ENCODE measurements around the gene NCOA6. TPM values are rescaled to one million over a fixed set of nuclear protein-coding genes. Genes with fewer than 3 reads are reported as not detected.
A peak's percentile ranks its signal among the peaks of the same experiment; 100 is the strongest.

The NCOA6 gene
- 10 to 100 TPM; 28.9 to 34.9 TPM for total RNA-seq

DNA sequence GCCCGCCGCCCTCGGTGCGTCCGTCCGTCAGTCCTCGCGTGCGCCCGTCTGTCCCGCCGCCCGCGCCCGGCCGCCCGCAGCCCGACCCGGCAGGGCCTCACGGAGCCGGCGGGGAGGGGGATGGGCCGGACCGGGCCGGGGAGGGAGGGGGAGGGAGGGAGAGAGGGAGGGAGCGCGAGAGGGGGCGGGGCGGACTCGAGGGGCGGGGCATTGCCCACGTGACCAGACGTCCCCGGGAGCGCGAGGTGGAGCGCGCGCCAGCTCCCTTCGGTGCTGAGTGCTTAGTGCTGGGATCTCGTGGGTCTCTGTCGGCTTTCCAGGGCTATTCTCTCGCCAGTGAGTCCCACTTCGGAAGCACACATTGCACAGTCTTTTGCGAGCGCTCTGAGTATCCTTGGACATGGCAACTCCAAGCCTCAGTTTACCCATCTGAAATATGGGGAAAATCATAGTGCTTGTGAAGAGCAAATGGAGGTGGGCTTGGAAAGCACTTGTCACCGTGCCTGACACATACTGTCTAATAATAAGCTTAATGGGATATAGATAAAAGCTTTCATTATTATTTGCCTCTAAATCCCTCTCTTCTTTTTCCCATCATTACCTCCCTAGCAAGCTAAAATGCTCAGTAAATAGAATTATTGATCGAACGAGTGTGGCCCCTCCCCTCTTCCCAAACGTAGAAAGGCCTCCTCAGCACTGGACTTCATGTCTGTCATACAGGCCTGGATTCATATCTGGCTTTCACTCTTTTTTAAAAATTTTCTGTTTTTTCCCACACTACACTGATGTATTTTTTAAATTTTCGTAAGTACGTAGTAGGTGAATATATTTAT is at the start of gene NCOA6:
TSS of gene NCOA6 (minus strand) at position 122 of the 833 bp plus-strand sequence. CDS start 43,296 bp downstream, outside the sequence.
- H3K9me3 Mint-ChIP-seq: no peaks in the 10 kb centered on the region
- H3K4me1 Mint-ChIP-seq (ENCODE audit: low read depth): peaks cover 35% of the 10 kb centered on the region
- no peaks in the 10 kb centered on the region for H3K27me3 Mint-ChIP-seq (ENCODE audit: low read depth)

DNA sequence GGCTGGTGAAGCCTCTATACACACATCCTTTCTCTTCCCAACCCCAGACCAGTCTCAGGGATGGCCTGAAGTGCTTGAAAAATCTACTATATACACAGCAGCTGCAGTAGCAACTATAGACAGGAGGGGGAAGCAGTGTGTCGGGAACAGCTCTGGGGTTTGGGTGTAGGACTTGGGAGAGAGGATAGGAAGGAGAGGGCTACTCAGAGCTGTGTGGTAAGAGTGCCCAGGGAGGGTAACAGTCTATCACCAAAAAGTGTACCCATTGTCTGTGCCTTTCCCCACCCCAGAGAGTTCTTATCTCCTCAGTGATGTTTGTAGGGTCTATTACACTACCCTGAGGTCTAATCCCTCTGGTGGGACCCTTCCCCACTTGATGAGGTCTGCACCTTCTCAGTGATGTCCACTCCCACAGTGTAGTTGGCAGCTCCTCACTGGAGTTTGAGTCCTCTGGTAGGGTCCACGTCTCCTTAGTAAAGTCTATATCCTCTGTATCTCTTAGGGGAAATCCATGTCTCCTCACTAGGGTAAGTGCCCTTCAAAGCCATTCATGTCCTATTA is 48.7 kb upstream of the NCOA6 start:
- Mint-ChIP-seq H3K36me3 (ENCODE audit: insufficient read depth in 2 of 2) (peaks cover 0 to 2% of the 10 kb centered on the region in 2 donors), H3K27ac (no peak overlapping the region), H3K27me3 (ENCODE audit: low read depth) (peaks cover 7% of the 10 kb centered on the region), H3K4me1 (ENCODE audit: low read depth) (peaks cover 61% of the 10 kb centered on the region), H3K9me3 (no peaks in the 10 kb centered on the region), H3K4me3 (peak overlapping the region; percentile 92 to 93)
- peak; percentile 12 to 23 for ATAC-seq (replicated peaks in 1 of 2)
- peak; percentile 68 to 75 for DNase-seq

More for the DNA sequence above, at the start of gene NCOA6:
- peak within 1 kb of the TSS; percentile 95 to 96 for H3K4me3 Mint-ChIP-seq
- H3K36me3 Mint-ChIP-seq (ENCODE audit: insufficient read depth in 2 of 2): peaks cover 0 to 2% of the 10 kb centered on the region in 2 donors
- H3K27ac Mint-ChIP-seq: peak within 1 kb of the TSS; percentile 95
- DNase-seq (peak; percentile 83), ATAC-seq (replicated peaks in 1 of 2) (peak; percentile 72)

DNA sequence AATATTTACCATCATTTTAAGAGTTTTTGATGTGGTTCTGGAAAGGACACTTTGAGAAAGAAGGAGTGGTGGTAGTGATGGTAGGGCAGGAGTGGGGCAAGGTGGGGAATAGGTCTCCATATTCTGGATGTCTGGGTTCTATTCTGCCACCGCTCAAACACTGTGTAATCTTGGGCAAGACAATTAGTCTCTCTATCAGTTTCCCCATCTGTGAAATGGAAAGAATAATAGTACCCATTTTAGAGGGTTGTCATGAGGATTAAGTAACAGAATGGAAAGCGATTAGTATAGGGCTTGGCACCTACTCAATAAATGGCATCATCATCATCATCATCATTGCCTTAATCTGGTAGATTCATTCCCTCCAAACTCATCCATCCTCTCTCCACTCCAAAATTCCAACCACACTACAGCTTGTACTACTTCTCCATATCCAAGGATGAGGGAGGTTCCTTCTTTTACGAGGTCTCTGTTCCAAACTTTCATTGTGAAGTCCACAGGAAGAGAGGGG is 48.2 kb upstream of the NCOA6 start:
- peaks cover 0 to 2% of the 10 kb centered on the region in 2 donors for H3K36me3 Mint-ChIP-seq (ENCODE audit: insufficient read depth in 2 of 2)
- H3K4me3 Mint-ChIP-seq: peak overlapping the region; percentile 92 to 93
- DNase-seq: no peak
- no peaks in the 10 kb centered on the region for H3K9me3 Mint-ChIP-seq
- ATAC-seq (replicated peaks in 1 of 2): no peak
- H3K27me3 Mint-ChIP-seq (ENCODE audit: low read depth): peaks cover 7% of the 10 kb centered on the region
- H3K27ac Mint-ChIP-seq: peak overlapping the region; percentile 66
- H3K4me1 Mint-ChIP-seq (ENCODE audit: low read depth): peaks cover 61% of the 10 kb centered on the region

DNA sequence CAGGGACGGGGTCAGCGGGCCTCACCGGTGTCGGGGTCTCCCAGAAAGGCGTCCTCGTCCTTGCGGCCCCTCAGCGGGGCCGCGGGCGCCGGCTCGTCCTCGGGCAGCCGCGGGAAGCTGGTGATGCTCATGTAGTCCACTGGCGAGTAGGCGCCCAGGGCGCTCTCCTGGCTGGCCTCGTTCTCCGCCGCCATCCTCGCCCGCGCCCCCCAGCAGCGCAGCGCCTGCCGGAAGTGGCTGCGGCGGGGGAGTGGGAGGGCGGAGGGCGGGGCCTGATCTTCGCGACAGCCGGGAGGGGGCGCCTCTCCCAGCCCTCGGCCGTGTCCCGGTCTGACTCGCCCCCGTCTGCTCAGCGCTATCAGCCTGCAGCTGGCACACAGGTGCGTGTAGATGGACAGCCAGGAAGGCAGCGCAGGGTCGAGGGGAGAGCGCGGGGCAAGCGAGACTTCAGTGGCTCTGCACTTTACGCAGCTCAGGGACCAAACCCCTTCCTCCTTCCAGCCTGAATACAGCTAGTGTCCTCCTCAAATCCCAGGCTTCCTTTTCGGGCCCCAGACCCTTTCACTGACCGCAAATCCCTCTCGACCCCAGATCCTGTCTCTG is 47.3 kb upstream of the NCOA6 start, which contains the start of gene GGT7:
TSS of gene GGT7 (minus strand) at position 235 of the 603 bp plus-strand sequence. CDS start at position 194, 41 bp downstream.
- H3K36me3 Mint-ChIP-seq (ENCODE audit: insufficient read depth in 2 of 2): peaks cover 0 to 2% of the 10 kb centered on the region in 2 donors
- H3K27ac Mint-ChIP-seq: peak within 1 kb of the TSS; percentile 66
- peaks cover 61% of the 10 kb centered on the region for H3K4me1 Mint-ChIP-seq (ENCODE audit: low read depth)
- H3K9me3 Mint-ChIP-seq: no peaks in the 10 kb centered on the region
- peak; percentile 91 to 94 for DNase-seq
- peak; percentile 70 to 75 for ATAC-seq (replicated peaks in 1 of 2)
- H3K27me3 Mint-ChIP-seq (ENCODE audit: low read depth): peaks cover 7% of the 10 kb centered on the region
- H3K4me3 Mint-ChIP-seq: peak within 1 kb of the TSS; percentile 92 to 93

DNA sequence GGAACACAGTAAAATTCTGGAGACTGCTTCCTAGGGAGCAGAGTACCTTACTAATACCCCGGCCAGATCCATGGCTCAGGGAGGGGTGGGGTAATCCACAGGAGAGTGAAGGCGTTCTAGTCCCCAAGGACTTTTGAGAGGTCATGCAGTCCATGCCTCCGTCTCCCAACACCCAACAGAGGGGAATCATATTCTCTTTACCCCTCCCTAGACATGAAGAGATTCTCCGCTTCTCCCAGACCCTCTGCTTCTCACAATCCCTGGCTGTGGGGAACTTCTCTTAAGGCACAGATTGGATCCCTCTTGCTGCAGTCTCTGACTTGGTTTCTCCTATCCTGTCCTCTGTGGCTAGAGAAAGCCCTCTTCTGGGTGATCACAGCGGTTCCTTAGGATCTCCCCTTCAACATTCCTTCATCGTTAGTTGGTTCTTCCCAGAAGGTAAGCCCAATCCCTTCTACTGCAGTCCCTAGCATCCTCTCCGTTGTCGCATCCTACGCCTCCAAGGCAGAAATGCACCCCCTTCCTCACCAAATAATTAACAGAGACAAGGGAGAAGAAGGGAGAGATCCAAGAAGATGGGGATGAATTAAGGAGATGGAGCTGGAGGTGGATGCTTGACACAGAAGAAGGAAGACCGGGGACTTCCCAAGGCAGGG is 46.6 kb upstream of the NCOA6 start:
- Mint-ChIP-seq H3K36me3 (ENCODE audit: insufficient read depth in 2 of 2) (peaks cover 0 to 2% of the 10 kb centered on the region in 2 donors), H3K9me3 (no peaks in the 10 kb centered on the region), H3K4me3 (peak overlapping the region; percentile 92 to 93), H3K27ac (peak overlapping the region; percentile 19), H3K27me3 (ENCODE audit: low read depth) (peaks cover 7% of the 10 kb centered on the region), H3K4me1 (ENCODE audit: low read depth) (peaks cover 58% of the 10 kb centered on the region)
- ATAC-seq (replicated peaks in 1 of 2): no peak
- no peak for DNase-seq

DNA sequence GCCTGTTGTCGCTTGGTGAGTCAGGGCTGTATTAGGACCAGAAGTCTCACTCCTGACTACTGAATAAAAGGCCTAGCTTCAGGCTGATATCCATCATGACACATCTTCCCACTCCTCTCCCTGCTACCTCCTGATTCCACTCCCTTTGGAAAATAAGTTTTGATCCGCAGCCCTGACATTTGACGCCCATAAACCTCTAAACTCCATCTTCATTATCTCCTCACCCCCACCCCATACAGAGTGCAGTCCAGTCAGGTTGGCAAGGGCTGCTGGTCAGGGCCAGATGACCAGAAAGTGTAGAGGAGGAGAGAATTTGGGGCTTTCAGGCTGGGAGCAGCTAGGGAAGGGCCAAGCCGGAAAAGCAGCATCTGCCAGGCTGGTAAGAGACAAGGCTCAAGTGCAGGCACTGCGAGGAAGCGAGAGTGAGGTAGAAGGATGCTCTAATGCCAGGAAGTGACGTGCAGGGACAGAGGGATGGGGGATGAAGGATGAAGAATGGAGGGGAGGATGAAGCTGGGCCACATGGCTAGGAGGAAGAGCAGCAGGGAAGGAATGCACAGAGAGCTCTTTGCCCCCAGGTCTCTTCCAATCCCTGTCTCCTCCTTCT is 46.0 kb upstream of the NCOA6 start:
- H3K4me1 Mint-ChIP-seq (ENCODE audit: low read depth): peaks cover 54% of the 10 kb centered on the region
- H3K36me3 Mint-ChIP-seq (ENCODE audit: insufficient read depth in 2 of 2): no peaks in the 10 kb centered on the region
- ATAC-seq (replicated peaks in 1 of 2) (no peak), DNase-seq (no peak)
- H3K9me3 Mint-ChIP-seq: no peaks in the 10 kb centered on the region
- peaks cover 7% of the 10 kb centered on the region for H3K27me3 Mint-ChIP-seq (ENCODE audit: low read depth)
- H3K4me3 Mint-ChIP-seq: peak overlapping the region; percentile 92 to 93
- H3K27ac Mint-ChIP-seq: no peak overlapping the region

DNA sequence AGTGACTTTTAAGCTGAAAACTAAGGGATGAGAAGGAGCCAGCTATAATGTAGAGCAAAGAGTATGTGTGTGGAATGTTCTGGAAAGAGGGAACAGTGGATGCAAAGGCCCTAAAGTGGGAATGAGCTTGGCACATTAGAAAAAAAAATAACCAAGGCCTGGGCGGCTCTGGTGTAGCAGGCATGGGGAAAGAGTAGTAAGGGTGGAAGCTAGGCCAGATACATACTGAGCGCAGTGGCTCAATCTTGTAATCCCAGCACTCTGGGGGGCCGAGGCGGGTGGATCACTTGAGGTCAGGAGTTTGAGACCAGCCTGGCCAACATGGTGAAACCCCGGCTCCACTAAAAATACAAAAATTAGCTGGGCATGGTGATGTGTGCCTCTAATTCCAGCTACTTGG is 38.8 kb upstream of the NCOA6 start:
- no peak for ATAC-seq (replicated peaks in 1 of 2)
- H3K9me3 Mint-ChIP-seq: no peaks in the 10 kb centered on the region

DNA sequence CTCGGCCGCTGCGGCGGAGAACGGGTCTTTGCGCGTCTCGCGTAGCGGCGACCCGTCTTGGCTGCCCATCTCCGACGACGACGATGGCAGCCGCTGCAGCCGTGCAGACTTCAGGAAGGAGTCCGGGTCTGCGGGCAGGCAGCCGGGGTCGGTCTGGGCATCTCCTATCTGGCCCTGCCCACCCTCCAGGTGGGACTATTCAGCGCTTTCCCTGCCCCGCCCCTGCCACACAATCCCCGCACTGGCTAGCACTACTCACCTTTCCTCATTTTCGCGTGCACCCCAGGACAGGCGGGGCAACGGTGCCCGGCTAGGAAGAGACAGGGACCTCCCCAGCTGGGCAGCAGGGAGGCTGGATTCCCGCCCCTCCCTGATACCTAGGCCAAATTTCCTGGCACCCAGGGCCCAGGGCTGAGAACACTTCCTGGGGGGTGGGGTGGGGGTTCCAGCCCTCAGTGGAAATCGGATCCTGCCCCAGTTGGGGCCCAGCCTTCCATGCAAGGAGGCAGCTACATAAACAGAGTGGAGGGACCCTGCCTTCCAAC is 38.0 kb upstream of the NCOA6 start:
- ATAC-seq (replicated peaks in 1 of 2) (no peak), DNase-seq (no peak)
- Mint-ChIP-seq H3K36me3 (ENCODE audit: insufficient read depth in 2 of 2) (peaks cover 0 to 2% of the 10 kb centered on the region in 2 donors), H3K4me3 (no peak overlapping the region), H3K9me3 (no peaks in the 10 kb centered on the region), H3K27me3 (ENCODE audit: low read depth) (no peaks in the 10 kb centered on the region), H3K4me1 (ENCODE audit: low read depth) (no peaks in the 10 kb centered on the region), H3K27ac (no peak overlapping the region)

More for the DNA sequence above, 38.8 kb upstream of the NCOA6 start:
- Mint-ChIP-seq H3K36me3 (ENCODE audit: insufficient read depth in 2 of 2) (peaks cover 0 to 2% of the 10 kb centered on the region in 2 donors), H3K27ac (no peak overlapping the region), H3K4me1 (ENCODE audit: low read depth) (peaks cover under 1% of the 10 kb centered on the region), H3K27me3 (ENCODE audit: low read depth) (no peaks in the 10 kb centered on the region), H3K4me3 (no peak overlapping the region)
- no peak for DNase-seq

DNA sequence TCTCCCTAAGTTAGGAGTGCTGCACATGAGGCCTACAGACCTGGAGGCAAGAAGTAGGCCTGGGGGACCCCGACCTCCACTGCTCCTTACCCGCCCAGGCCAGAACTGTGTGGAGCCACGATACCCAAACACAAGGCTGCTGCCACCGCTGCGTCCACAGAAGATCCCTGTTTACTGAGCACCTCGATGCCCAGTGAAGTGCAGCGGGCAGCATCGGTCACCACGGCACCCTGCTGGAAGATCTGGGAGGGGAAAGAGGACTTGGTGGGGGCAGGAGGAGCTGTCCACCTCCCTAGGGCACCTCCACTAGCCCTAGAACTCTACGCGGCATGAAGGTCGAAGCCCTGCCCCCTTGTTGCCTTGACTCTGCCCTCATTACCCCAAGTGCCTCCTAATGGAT is 37.3 kb upstream of the NCOA6 start:
- Mint-ChIP-seq H3K27ac (no peak overlapping the region), H3K36me3 (ENCODE audit: insufficient read depth in 2 of 2) (peaks cover 0 to 2% of the 10 kb centered on the region in 2 donors), H3K27me3 (ENCODE audit: low read depth) (no peaks in the 10 kb centered on the region), H3K9me3 (no peaks in the 10 kb centered on the region), H3K4me3 (no peak overlapping the region), H3K4me1 (ENCODE audit: low read depth) (no peaks in the 10 kb centered on the region)
- no peak for DNase-seq
- no peak for ATAC-seq (replicated peaks in 1 of 2)

DNA sequence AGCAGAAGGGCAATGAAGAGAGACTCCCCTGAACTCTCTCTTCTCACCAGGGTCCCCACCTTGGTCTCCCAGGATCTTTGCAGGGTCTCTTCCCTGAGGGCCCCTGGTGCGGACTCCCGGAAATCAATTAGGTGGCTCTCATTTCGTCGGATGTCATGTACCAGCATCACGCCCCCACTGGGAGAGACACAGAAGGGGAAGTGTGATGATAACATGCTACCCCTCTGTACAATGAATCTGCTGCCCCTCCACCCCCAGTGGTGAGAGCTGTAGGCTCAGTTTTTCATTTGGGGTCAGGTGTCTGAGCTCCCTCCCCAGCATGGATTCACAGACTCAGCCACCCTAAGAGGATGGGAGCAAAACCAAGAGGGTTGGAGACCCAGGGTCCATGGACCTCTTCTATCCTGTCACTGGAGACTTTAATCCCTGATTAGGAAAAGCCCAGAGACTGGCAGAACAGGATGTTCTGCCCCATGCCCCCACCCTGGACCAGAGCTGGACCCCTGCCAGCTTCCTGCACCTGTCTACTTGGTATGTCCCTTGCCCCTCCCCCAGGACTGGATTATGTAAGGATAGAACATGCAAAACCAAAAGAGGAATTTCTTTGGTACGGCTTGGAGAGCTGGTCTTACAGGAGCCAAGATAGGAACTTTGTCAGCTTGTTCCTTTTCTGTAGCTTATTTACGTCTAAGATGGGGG is 36.1 kb upstream of the NCOA6 start:
- H3K27ac Mint-ChIP-seq: no peak overlapping the region
- peaks cover 0 to 2% of the 10 kb centered on the region in 2 donors for H3K36me3 Mint-ChIP-seq (ENCODE audit: insufficient read depth in 2 of 2)
- no peaks in the 10 kb centered on the region for H3K9me3 Mint-ChIP-seq
- no peak for DNase-seq
- no peak overlapping the region for H3K4me3 Mint-ChIP-seq
- no peaks in the 10 kb centered on the region for H3K4me1 Mint-ChIP-seq (ENCODE audit: low read depth)
- ATAC-seq (replicated peaks in 1 of 2): no peak
- H3K27me3 Mint-ChIP-seq (ENCODE audit: low read depth): no peaks in the 10 kb centered on the region

DNA sequence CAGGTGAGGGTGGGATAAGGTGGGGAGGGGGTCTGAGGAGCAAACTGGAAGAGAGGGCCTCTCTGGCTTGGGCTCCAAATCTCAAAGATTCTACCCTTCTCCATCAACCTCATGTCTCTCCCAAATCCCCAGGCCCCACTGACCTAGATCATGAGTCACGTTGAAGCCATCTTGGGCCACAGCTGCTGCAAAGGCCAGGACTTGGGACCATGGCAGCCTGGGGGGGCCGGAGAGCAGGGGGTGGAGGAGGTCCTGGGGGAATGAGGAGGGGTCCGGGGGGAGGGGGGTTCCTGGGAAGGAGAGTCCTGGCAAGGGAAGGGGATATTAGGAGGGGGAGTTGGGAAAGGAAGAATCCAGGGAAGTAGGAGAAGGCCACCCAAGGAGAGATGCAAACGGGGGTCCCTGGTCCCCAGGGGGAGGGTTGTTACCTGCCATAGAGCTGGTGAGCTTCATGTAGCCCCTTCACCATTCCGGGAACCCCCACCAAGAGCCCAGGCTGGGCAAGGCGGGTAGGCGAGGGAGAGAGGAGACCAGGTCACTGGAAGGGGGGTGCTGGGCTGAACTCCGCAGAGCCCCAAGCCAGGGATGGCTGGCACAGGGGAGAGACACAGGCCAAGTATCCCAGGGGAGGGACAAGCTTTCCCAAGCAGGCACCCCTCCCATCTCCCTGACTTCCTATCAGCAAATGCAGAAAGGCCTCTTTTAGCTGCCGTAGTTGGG is 34.5 kb upstream of the NCOA6 start:
- DNase-seq: no peak
- no peak overlapping the region for H3K4me3 Mint-ChIP-seq
- H3K9me3 Mint-ChIP-seq: no peaks in the 10 kb centered on the region
- no peak overlapping the region for H3K27ac Mint-ChIP-seq
- H3K27me3 Mint-ChIP-seq (ENCODE audit: low read depth): no peaks in the 10 kb centered on the region
- H3K36me3 Mint-ChIP-seq (ENCODE audit: insufficient read depth in 2 of 2): peaks cover 0 to 2% of the 10 kb centered on the region in 2 donors
- no peaks in the 10 kb centered on the region for H3K4me1 Mint-ChIP-seq (ENCODE audit: low read depth)
- ATAC-seq (replicated peaks in 1 of 2): no peak
